Esophagus squamous epithelium (tissue), 5 donors: ENCODE measurements around the gene GJA9. TPM values are rescaled to one million over a fixed set of nuclear protein-coding genes. Genes with fewer than 3 reads are reported as not detected.

Experiments
- DNase-seq: peaks from one replicate; lab custom pipeline; 2025; lab: John Stamatoyannopoulos, UW
- H3K27ac ChIP-seq, 4 donors: fragments of 200-600 bp; sonication (generic); one replicate each; pipeline ENCODE4 v1.5.1; 2016 to 2019; ENCODE audit warnings: mild to moderate bottlenecking in 1 of 4
- H3K27me3 ChIP-seq, 4 donors: fragments of 200-600 bp; sonication (generic); 1 replicate in 3 of 4; 2 replicates in 1 of 4; pipeline versions ENCODE4 v1.5.1 to v1.6.0; 2017 to 2021; ENCODE audit warnings: antibody characterized with exemption in 1 of 4
- H3K36me3 ChIP-seq, 3 donors: fragments of 200-600 bp; sonication (generic); one replicate each; pipeline ENCODE4 v1.5.1; 2016 to 2019
- H3K4me1 ChIP-seq, 3 donors: fragments of 200-600 bp; sonication (generic); one replicate each; pipeline ENCODE4 v1.5.1; 2017 to 2019
- H3K4me3 ChIP-seq, 4 donors: fragments of 200-600 bp; sonication (generic); 1 replicate in 3 of 4; 2 replicates in 1 of 4; pipeline ENCODE4 v1.5.1; 2016 to 2019; ENCODE audit warnings: mild to moderate bottlenecking in 2 of 4, moderate library complexity in 1 of 4
- H3K9me3 ChIP-seq, 3 donors: fragments of 200-600 bp; sonication (generic); one replicate each; pipeline ENCODE4 v1.5.1; 2016 to 2019
- POLR2A ChIP-seq, 4 donors: fragments of 450-650 bp; IDR thresholded peaks; one replicate each; pipeline ENCODE4 v1.6.1; 2017; ENCODE audit warnings: antibody characterized with exemption in 4 of 4, mild to moderate bottlenecking in 4 of 4, moderate library complexity in 3 of 4
- WGBS, 2 donors: methylation state at CpG; one replicate each; pipeline ENCODE4 v1.1.5; 2018; 5-methylcytosine and 5-hydroxymethylcytosine counted together
- intact Hi-C: fragments of 100-400 bp; cut with DNase I; formaldehyde crosslinking; loops from one replicate; pipeline ENCODE4 v1.15.0; 2022
- total RNA-seq, 4 donors: library from RNA; depleted of rRNA; stranded (reverse); fragments of >200 nt; gene quantifications; one replicate each; pipeline ENCODE4 v1.1.0, GENCODE V29; 2016
- TF ChIP-seq, protein P1 (sequence below), 6 experiments: fragments of 450-650 bp in 4 of 6; fragments of 200-600 bp in 2 of 6; sonication (generic) in 2 of 6; IDR thresholded peaks; one replicate each; pipeline ENCODE4 v1.5.1; 2016 to 2019; ENCODE audit warnings: antibody characterized with exemption in 6 of 6, mild to moderate bottlenecking in 4 of 6, moderate library complexity in 4 of 6
- donor health status: DM: yes; HTN: yes; CAD: no.

The GJA9 gene
- total RNA-seq, 4 donors from 2014 or later, result 0.50 to 0.75 TPM; not detected in 2

DNA sequence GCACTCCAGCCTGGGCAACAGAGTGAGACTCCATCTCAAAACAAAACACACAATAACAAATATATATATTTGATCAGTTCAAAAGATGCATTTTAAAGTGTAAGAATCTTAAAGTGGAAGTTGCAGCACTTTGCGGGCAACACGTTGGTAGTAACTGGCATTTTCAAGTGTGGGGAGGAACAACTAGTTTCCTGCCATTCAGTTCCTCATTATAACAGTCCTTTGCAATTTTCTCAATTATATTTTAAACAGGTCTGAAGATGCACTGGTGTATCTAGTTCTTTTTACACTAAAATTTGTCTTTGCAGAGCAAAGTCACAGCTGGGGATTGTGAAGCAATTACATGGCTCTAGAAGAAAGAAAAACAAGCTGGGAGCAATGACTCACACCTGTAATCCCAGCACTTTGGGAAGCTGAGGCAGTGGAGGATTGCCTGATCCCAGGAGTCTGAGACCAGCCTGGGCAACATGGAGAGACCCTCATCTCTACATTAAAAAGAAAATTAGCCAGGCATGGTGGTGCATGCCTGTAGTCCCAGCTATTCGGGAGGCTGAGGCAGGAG is 47.1 kb downstream of the GJA9 start:
- no peak for DNase-seq
- no peaks in the 10 kb centered on the region for H3K27me3 ChIP-seq
- no peaks in the 10 kb centered on the region for H3K9me3 ChIP-seq
- intact Hi-C loops, result no loop called here
- no peak overlapping the region for H3K27ac ChIP-seq
- peaks cover 0 to under 1% (median 0%) of the 10 kb centered on the region in 3 donors for H3K4me1 ChIP-seq
- H3K36me3 ChIP-seq, result peaks cover 0 to 16% (median 12%) of the 10 kb centered on the region in 3 donors
- no peak for TF ChIP-seq POLR2A (IDR thresholded peaks at IDR 0.05)
- TF ChIP-seq, protein P1, sequence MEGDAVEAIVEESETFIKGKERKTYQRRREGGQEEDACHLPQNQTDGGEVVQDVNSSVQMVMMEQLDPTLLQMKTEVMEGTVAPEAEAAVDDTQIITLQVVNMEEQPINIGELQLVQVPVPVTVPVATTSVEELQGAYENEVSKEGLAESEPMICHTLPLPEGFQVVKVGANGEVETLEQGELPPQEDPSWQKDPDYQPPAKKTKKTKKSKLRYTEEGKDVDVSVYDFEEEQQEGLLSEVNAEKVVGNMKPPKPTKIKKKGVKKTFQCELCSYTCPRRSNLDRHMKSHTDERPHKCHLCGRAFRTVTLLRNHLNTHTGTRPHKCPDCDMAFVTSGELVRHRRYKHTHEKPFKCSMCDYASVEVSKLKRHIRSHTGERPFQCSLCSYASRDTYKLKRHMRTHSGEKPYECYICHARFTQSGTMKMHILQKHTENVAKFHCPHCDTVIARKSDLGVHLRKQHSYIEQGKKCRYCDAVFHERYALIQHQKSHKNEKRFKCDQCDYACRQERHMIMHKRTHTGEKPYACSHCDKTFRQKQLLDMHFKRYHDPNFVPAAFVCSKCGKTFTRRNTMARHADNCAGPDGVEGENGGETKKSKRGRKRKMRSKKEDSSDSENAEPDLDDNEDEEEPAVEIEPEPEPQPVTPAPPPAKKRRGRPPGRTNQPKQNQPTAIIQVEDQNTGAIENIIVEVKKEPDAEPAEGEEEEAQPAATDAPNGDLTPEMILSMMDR (IDR thresholded peaks at IDR 0.05), result no peak
- H3K4me3 ChIP-seq, result no peak overlapping the region
- WGBS, 2 donors, result 70 to 78% methylated on average over 3 of the region's 3 CpGs

DNA sequence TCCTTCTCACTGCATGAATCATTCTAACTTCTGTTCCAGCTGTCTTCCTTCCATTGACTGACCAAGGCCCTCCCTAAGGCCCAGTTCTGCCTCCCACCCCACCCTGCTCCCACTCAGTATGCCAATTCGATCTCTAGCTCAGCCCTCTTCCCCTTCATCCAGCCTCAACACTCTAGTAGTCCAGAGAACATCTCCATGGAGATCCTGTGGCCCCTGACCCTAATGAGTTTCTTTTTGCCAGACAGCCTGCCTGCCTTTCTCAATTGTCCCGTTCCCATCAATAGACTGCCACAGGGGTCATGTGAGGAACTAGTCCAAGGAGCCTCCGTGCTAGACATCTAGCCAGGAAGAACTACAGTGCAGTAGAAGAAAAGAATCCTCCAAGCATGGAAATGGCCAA is 48.2 kb downstream of the GJA9 start:
- TF ChIP-seq, protein P1 (IDR thresholded peaks at IDR 0.05), result no peak
- TF ChIP-seq POLR2A (IDR thresholded peaks at IDR 0.05), result no peak
- intact Hi-C loops, result no loop called here
- H3K27me3 ChIP-seq, result no peaks in the 10 kb centered on the region
- no peak for DNase-seq
- 66 to 73% methylated on average over 3 of the region's 3 CpGs for WGBS, 2 donors
- H3K36me3 ChIP-seq, result peaks cover 0 to 5% (median 2%) of the 10 kb centered on the region in 3 donors
- H3K27ac ChIP-seq, result no peak overlapping the region
- H3K4me3 ChIP-seq, result no peak overlapping the region
- H3K4me1 ChIP-seq, result no peaks in the 10 kb centered on the region
- no peaks in the 10 kb centered on the region for H3K9me3 ChIP-seq

DNA sequence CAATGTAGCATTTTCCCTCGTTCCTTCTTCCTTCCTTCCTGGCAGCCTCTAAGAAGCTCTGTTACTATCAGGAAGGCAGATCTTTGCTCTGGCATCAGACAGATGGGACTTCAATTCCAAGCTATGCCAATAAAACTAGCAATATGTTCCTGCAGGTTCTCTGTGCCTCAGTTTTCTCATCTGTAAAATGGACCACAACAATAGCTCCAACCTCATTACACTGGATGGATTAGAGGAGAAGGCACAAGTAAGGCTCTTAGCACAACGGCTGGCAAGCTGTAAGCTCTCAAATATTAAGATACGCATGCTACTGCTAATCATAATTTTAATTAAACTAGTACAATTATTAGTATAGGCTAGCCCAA is 49.0 kb downstream of the GJA9 start:
- Histone ChIP-seq H3K36me3 (no peaks in the 10 kb centered on the region), H3K4me1 (no peaks in the 10 kb centered on the region), H3K9me3 (no peaks in the 10 kb centered on the region), H3K4me3 (no peak overlapping the region), H3K27me3 (no peaks in the 10 kb centered on the region), H3K27ac (no peak overlapping the region)
- no peak for DNase-seq
- intact Hi-C loops, result no loop called here
- WGBS, 2 donors, result 77 to 87% methylated on average over 3 of the region's 3 CpGs
- TF ChIP-seq, protein P1 (IDR thresholded peaks at IDR 0.05), result no peak
- TF ChIP-seq POLR2A (IDR thresholded peaks at IDR 0.05), result no peak

DNA sequence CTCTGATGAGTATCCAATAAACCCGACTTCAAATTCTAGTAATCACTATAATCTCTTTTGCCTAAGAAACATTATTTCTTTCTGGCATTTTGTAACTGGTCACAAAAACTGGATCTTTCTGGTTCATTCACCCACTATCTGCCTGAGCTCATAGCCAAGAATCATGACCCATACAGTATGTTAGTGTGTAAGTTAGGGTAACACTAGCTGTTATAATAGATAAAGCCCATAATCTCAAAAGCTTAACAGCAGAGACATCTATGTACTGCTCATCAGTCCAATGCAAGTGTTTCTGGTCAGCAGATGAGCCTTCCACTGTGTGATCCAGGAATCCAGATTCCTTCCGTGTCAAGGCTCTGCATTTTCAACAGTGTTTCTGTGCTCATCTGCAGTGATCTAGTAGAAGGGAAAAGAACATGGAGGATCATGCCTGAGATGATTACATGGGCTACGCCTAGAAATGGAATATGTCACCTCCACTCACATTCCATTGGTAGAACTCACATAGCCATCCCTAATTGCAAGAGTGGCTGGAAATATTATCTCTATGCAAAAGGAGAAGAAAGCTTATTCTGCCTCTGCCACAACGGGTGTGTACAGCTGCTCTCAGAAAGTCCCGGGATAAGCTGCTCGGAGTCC is 49.5 kb downstream of the GJA9 start:
- no peak for TF ChIP-seq POLR2A (IDR thresholded peaks at IDR 0.05)
- TF ChIP-seq, protein P1 (IDR thresholded peaks at IDR 0.05), result no peak
- WGBS, 2 donors, result 63 to 72% methylated on average over 6 of the region's 6 CpGs
- Histone ChIP-seq H3K4me1 (no peaks in the 10 kb centered on the region), H3K36me3 (no peaks in the 10 kb centered on the region), H3K9me3 (no peaks in the 10 kb centered on the region), H3K4me3 (no peak overlapping the region), H3K27ac (no peak overlapping the region), H3K27me3 (no peaks in the 10 kb centered on the region)
- intact Hi-C loops, result no loop called here
- DNase-seq, result no peak

DNA sequence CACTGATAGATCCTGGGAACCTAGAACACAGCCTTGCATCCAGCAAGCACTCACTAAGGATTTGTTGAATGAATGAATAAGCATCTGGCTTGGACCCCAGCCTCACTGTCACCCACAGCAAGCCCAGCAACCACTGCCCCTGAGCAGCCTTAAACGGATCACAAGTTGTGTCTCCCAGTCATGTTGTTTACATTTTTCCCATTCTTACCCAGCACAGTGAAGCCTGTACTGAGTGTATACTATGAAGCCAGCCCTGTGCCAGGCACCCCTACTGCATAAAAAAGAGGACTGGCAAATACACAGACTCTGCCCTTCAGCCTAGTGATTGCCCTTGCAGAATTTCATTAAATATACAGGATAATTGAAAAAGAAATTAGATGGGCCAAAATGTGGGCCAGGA is 52.0 kb downstream of the GJA9 start:
- intact Hi-C loops, result no loop called here
- Histone ChIP-seq H3K27me3 (peaks cover 0 to 10% (median 0%) of the 10 kb centered on the region in 4 donors), H3K36me3 (no peaks in the 10 kb centered on the region), H3K4me1 (no peaks in the 10 kb centered on the region), H3K4me3 (no peak overlapping the region), H3K9me3 (no peaks in the 10 kb centered on the region), H3K27ac (no peak overlapping the region)
- TF ChIP-seq, protein P1 (IDR thresholded peaks at IDR 0.05), result no peak
- TF ChIP-seq POLR2A (IDR thresholded peaks at IDR 0.05), result no peak
- 40 to 50% methylated on average over 1 of the region's 1 CpG for WGBS, 2 donors
- no peak for DNase-seq
